ENCODE results near the gene TP63. TPM values are rescaled to one million over a fixed set of nuclear protein-coding genes. Genes with fewer than 3 reads are reported as not detected.

The TP63 gene
- total RNA-seq, 2 donors from 2014 or later, result not detected

- DNase-seq, result no peak
- no peaks in the 10 kb centered on the region for H3K27me3 ChIP-seq
- no peaks in the 10 kb centered on the region for H3K36me3 ChIP-seq
- H3K4me1 ChIP-seq, result no peaks in the 10 kb centered on the region
- no peak overlapping the region for H3K4me3 ChIP-seq
- no peaks in the 10 kb centered on the region for H3K9me3 ChIP-seq
- TF ChIP-seq, protein P1, sequence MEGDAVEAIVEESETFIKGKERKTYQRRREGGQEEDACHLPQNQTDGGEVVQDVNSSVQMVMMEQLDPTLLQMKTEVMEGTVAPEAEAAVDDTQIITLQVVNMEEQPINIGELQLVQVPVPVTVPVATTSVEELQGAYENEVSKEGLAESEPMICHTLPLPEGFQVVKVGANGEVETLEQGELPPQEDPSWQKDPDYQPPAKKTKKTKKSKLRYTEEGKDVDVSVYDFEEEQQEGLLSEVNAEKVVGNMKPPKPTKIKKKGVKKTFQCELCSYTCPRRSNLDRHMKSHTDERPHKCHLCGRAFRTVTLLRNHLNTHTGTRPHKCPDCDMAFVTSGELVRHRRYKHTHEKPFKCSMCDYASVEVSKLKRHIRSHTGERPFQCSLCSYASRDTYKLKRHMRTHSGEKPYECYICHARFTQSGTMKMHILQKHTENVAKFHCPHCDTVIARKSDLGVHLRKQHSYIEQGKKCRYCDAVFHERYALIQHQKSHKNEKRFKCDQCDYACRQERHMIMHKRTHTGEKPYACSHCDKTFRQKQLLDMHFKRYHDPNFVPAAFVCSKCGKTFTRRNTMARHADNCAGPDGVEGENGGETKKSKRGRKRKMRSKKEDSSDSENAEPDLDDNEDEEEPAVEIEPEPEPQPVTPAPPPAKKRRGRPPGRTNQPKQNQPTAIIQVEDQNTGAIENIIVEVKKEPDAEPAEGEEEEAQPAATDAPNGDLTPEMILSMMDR (IDR thresholded peaks at IDR 0.05), result no peak
- intact Hi-C loops (cut with DNase I), result no loop called here
- H3K9ac ChIP-seq (ENCODE audit: low read depth in 2 of 2, low read length in 2 of 2), result no peak overlapping the region
- H3K27ac ChIP-seq, result no peak overlapping the region
Observed at GRCh38 chr3:189921770-189922169, 290.6 kb downstream of the TP63 start.

DNA sequence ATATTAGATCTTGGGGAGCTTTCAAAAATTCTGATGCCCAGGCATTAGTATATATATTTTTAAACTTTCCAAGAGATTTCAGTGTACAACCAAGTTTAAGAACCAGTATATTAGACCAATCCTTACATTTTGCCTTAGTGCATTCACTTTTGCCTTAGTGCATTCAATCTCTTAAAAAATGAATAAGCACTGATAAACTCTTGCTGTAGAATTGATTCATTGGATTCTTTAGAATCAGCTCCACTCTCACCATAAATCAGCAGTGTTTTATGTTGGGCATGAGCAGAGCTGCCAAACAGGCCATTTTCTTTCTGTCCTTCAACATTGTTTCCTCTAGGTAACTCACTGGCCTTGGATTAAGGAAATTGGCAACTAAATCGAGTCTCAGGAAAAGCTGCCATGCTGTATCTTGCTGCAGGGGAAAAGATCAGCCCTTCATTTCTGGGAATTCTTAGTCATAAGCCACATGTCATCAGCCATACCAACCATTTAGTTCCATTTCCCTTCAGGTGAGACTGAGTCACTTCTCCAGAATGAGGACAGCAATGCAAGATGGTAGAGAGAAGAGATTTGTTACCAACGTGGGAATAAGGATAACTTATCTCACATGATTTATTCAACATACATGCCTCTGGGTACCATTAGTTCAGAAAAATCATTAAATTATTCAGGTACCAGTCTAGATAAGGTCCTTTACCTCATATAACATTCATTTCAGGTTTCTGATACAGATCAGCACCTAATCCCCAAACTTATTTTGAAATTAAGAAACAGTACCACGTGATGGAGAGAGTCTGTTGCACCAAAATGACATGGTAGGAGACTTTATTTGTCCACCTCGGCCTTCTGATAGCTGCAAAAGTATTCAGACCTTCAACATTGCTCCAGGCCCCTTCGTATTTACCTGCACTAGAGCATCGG, 297.0 kb downstream of the TP63 start:
- Histone ChIP-seq H3K27me3 (no peaks in the 10 kb centered on the region), H3K9ac (ENCODE audit: low read depth in 2 of 2, low read length in 2 of 2) (no peak overlapping the region), H3K9me3 (no peaks in the 10 kb centered on the region), H3K4me3 (no peak overlapping the region), H3K36me3 (no peaks in the 10 kb centered on the region), H3K27ac (no peak overlapping the region), H3K4me1 (no peaks in the 10 kb centered on the region)
- intact Hi-C loops (cut with DNase I), result no loop called here
- no peak for DNase-seq
- TF ChIP-seq, protein P1 (IDR thresholded peaks at IDR 0.05), result no peak

GRCh38 chr3:189936201-189936945, 305.2 kb downstream of the TP63 start:
- no peaks in the 10 kb centered on the region for H3K4me1 ChIP-seq
- no peak for DNase-seq
- H3K27ac ChIP-seq, result no peak overlapping the region
- no peaks in the 10 kb centered on the region for H3K9me3 ChIP-seq
- H3K36me3 ChIP-seq, result no peaks in the 10 kb centered on the region
- intact Hi-C loops (cut with DNase I), result no loop called here
- no peak overlapping the region for H3K4me3 ChIP-seq
- H3K9ac ChIP-seq (ENCODE audit: low read depth in 2 of 2, low read length in 2 of 2), result no peak overlapping the region
- H3K27me3 ChIP-seq, result no peaks in the 10 kb centered on the region
- TF ChIP-seq, protein P1 (IDR thresholded peaks at IDR 0.05), result no peak

DNA sequence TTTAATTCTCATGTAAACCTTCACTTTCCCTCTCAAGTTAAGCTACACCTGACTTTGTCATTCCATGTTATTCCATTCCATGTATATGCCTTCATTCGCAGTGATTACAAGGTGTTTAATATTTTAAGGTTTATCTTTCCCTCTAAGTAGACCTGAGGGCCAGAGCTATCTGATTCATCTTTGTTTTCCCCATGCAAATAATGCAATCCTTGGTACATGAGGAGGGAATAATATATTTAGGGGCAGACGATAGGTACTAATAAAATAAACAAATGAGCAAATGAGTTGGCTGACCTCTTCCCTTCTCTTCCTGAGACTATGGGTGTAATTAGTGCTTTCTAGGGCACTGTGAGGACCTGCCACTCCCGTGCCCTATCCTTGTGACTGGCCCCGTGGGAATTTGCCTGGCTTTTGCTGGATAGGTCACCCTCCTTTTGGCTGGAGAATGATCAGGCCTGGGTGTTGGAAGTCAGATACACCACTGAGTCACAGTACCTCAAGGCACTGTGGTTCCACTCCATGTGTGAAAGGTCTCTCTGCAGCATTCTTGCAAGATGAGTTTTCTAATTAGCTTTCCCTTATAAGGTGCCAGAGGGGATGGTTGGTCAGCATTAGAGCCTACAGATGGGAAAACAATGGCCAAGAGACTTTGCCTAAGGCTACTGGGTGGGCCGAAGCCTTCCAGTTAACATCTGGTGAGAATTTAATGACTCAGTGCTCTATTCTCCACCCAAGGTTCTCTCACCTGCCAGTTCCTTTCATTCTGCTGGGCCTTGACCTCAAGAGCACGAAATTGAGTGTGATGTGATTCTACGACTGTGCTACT, 306.3 kb downstream of the TP63 start:
- H3K36me3 ChIP-seq, result no peaks in the 10 kb centered on the region
- DNase-seq, result no peak
- TF ChIP-seq, protein P1 (IDR thresholded peaks at IDR 0.05), result no peak
- H3K9me3 ChIP-seq, result no peaks in the 10 kb centered on the region
- intact Hi-C loops (cut with DNase I), result no loop called here
- no peaks in the 10 kb centered on the region for H3K27me3 ChIP-seq
- no peak overlapping the region for H3K27ac ChIP-seq
- no peak overlapping the region for H3K9ac ChIP-seq (ENCODE audit: low read depth in 2 of 2, low read length in 2 of 2)
- no peak overlapping the region for H3K4me3 ChIP-seq
- no peaks in the 10 kb centered on the region for H3K4me1 ChIP-seq

DNA sequence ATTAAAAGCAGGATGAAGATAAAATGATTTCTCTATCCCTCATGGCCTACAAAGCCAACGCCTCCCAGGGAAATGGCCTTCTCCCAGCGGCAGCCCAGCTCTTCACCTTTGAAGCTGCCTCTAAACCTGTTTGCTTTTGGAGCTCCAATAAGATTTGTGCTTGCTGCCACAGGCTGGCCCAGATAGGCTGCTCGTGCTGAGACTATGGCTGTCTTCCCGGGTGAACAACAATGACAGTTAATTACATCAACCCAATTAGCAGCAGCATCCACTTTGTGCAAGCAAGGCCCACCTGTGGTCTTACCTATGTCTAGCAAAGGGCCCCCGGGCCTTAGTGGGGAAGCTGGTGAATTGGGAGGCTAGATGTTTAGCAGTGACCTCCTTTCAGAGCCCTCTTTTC, 309.9 kb downstream of the TP63 start:
- Histone ChIP-seq H3K4me3 (no peak overlapping the region), H3K27ac (peak overlapping the region; percentile 19), H3K9me3 (no peaks in the 10 kb centered on the region), H3K4me1 (no peaks in the 10 kb centered on the region), H3K9ac (ENCODE audit: low read depth in 2 of 2, low read length in 2 of 2) (no peak overlapping the region), H3K27me3 (no peaks in the 10 kb centered on the region), H3K36me3 (no peaks in the 10 kb centered on the region)
- intact Hi-C loops (cut with DNase I), result loop anchor here (10.0 kb wide), 2 partner anchors 286 to 426 kb away; no protein-coding TSS in a partner anchor
- DNase-seq, result peak; percentile 30
- TF ChIP-seq, protein P1 (IDR thresholded peaks at IDR 0.05), result no peak

Measured in colonic mucosa (tissue), 4 donors.